COLO829 (cell line): ENCODE results near the gene FANCE.

ENCODE experiments used
- DNase-seq: peaks from one replicate; pipeline ENCODE4 v3.0.0; 2012; ENCODE audit warnings: low spot score

FANCE gene

GRCh38 chr6:35468980-35469750, 17.0 kb downstream of the FANCE start:
- no peak for DNase-seq

DNA sequence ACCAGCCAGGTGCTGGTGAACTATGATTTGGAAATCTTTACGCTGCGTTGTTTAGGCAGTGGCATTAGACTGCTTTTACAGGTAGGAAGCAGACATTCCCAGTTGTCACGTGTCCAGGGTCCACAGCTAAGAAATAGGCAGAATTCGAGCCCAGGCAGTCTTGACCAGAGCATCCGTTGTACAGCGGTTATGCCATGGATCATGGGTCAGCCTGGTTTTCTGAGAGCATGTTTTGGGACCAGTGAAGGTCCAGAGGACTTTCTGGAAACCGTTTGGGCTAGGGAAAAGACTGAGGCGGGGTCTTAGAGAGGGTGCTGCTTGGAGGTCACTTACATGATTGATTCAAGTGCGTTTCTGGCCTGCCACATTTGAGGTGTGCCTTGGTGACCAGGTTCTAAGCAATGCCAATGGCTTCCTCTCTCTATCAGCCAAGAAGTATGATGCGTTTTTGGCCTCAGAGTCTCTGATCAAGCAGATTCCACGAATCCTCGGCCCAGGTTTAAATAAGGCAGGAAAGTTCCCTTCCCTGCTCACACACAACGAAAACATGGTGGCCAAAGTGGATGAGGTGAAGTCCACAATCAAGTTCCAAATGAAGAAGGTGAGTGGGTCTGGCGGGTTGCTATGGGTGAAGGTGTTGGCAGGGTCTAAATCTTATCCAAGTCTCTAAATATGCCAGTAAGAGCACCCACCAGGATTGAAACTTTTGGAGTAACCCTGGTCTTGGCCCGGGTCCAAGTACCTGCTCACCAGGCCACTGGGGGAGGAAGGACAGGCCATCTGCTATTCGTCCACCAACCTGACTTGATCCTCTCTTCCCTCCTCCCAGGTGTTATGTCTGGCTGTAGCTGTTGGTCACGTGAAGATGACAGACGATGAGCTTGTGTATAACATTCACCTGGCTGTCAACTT, 17.9 kb downstream of the FANCE start:
- no peak for DNase-seq

- no peak for DNase-seq
Measured at GRCh38 chr6:35470663-35471120, 18.6 kb downstream of the FANCE start.

DNA sequence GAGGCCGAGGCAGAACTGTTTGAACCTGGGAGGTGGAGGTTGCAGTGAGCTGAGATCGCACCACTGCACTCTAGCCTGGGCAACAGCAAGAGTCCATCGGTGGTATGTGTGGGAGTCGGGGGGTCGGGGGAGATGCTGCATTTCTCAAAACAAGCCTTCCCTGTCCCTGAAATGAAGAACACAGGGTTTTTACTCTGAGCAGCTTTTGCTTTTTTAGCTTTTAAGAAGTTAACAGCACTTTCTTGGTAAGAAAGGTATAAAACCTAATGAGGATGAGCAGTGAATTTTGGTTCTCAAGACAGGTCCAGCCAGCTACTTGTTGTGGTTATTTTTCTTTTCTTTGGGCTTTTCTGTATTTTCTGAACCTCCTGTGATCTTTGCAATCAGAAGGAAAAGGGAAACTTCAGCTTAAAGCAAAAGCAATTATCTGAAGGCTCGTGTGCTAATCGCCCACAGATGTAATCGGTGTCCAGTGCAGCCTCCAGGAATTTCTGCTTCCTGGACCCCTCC, 19.8 kb downstream of the FANCE start:
- DNase-seq = no peak

DNA sequence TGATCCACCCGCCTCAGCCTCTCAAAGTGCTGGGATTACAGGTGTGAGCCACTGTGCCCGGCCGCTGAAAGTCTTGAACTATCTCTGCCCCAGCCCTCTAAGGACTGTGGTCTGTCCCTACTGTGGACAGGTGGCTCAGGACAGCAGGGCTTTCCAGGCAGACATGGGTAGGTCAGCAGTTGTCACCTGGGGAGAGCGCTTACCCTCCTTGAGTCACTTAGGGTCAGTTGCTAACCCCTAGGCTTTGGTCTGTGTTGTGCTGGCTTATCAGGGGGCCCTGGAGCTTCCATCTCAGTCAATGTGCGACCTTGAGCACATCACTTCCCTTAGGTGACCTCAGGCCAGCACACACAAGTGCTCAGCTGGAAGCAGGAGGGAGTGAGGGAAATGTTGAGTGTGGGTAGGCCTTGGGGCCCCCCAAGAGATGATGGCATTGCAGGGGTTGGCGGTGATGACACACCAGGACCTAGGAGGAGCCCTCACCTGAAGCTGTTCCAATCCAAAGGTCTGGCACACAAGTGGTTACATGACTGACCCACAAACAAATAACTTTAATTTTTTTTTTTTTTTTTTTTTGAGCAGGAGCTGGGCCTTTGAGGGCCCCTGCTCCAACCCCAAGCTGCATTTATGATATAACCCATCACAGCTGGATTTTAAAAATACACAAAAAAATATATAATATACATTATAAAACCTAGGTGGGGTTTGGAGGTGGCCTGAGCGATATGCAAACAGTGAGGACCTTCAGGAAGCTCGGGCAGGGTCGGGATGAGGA, 21.1 kb downstream of the FANCE start:
- DNase-seq = no peak

DNA sequence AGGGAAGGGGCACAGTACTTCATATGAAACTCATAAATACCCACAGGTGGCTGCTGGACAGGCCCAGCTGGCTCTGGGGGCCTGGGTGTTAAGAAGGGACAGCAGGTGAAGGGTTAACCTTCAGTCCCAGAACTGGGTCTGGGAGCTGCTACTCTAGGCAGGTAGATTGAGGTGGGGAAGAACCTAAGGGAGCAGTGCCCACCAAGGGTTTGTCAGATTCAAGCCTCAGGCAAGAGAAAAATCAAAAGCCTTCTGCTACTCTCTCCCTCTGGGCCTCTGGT, 21.7 kb downstream of the FANCE start:
- DNase-seq = no peak

- no peak for DNase-seq
Measured at GRCh38 chr6:35474131-35474941, 22.2 kb downstream of the FANCE start.

DNA sequence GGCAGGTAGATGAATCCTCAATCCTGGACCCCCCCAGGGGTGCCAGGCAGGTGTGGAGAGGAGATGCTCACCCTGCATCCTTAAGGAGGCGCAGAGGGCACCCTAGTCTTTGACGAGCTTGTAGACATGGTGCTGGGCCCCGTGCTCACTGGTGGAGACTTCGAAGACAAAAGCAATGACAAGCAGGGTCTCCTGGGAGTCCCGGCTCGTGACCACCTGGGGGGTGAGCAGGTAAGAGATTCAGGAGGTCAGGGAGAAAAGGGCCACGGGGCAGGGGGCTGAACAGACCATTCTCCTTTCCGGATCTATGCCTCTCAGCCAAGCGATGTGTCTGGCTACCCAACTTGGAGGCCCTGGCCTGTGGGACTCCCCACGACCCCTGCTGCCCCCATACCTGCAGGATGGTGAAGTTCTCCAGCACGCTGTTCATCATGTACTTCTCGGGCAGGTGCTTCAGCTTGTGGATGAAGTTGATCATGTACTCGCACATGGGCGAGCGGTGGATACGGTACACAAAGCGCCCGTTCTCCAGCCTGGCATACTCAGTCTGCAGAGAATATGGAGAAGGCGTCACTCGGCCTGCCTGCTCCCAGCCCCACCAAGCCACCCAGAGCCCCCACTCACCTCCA, 22.9 kb downstream of the FANCE start:
- DNase-seq = no peak

GRCh38 chr6:35475573-35475972, 23.4 kb downstream of the FANCE start:
- no peak for DNase-seq

GRCh38 chr6:35476004-35476403, 23.9 kb downstream of the FANCE start:
- no peak for DNase-seq

DNA sequence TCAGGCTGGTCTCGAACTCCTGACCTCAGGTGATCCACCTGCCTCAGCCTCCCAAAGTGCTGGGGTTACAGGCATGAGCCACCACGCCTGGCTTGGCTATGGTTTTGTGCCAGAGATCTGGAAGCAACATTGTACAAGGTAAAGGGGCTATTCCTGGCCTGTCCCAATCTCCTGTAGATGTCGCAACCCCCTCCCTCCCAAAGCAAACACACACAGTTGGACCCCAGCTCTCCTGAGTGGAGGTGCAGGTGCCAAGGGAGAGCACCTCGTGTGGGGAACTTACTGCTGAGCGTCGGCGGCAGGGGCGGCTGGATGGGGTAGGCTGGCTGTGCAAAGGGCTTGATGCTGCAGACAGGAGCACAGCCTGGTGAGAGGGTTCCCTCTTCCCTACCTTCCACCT, 24.9 kb downstream of the FANCE start:
- DNase-seq = no peak

- DNase-seq = no peak
Measured at GRCh38 chr6:35477551-35478179, 25.5 kb downstream of the FANCE start.

- DNase-seq = no peak
Measured at GRCh38 chr6:35478259-35478658, 26.1 kb downstream of the FANCE start.

DNA sequence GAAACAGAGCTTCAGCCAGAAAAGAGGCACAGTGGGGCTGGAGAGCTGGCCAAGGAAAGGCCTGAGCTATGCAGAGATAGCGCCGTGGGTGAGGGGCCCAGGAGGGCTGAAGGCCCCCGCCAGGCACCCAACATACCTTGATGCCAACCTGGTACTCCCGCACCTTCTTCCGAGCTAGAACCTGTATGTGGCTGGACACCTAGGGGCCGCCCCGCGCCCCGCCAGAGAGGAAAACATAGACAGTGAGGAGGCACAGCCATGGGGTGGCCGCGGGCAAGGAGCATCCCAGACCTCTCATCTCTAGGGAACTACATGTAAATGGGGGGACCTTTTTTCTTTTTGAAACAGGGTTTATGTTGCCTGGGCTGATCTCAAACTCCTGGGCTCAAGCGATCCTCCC, 28.0 kb downstream of the FANCE start:
- no peak for DNase-seq

DNA sequence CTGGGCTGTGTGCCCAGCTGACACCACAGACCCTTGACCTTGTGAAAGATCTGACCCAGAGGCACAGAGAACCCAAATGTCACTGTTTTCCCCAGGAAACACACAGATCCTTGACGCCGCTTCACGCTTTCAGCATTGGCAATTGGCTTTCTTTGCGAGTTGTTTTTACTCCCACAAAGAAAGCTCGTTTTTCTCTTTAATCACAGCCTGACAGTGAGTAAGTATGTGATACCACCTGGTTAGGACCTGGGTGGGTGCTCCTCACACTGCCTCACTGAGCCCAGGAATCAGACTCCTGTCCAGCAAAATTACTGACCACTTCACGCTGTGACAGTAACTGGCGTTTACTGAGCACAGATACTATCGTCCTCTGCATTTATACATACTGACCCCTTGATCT, 29.1 kb downstream of the FANCE start:
- no peak for DNase-seq

- DNase-seq = no peak
Measured at GRCh38 chr6:35483062-35483461, 30.9 kb downstream of the FANCE start.

- DNase-seq = no peak
Measured at GRCh38 chr6:35483490-35483889, 31.4 kb downstream of the FANCE start.

DNA sequence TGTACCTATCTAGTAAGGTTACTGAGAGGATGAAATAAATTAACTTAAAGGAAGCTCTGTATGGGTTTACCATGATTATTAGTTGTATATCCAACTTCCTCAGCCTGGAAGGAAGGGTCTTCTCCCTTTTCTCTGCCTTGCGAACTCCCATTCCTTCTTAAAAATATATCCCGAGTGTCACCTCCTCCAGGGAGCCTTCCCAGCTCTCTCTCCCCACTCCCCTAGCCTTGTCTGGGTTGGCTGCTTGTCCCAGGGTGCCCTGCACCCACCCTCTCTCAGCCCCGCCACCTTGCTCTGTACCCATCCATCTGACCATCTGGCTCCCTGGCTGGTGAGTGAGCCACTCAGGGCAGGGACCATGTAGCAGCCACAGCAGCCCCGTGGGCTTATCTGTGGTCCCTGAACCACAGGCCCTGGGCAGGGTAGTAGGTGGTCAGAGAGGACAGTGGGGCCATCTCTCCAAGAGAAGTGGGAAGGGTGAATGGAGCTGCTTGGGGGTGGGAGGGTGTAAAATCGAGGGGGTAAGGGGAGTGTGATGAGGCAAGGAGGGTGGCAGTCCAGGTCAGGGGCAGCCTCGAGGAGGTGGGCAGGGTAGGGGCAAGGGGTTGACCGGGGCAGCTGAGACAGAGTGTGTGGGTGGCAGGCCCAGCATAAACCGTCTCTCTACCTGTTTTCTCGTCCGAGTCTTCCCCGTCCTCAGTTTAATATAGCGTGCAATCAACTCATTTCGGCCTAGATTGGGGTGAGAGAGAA, 31.9 kb downstream of the FANCE start:
- no peak for DNase-seq

GRCh38 chr6:35484921-35485392, 32.8 kb downstream of the FANCE start:
- no peak for DNase-seq

- no peak for DNase-seq
Measured at GRCh38 chr6:35485402-35485877, 33.3 kb downstream of the FANCE start.
